ENCODE data around the gene MAGI2. TPM values are rescaled to one million over a fixed set of nuclear protein-coding genes. Genes with fewer than 3 reads are reported as not detected.

MAGI2 gene
- total and polyA plus RNA-seq, 2 experiments from 2014 or later: 10.4 to 26.4 TPM

DNA sequence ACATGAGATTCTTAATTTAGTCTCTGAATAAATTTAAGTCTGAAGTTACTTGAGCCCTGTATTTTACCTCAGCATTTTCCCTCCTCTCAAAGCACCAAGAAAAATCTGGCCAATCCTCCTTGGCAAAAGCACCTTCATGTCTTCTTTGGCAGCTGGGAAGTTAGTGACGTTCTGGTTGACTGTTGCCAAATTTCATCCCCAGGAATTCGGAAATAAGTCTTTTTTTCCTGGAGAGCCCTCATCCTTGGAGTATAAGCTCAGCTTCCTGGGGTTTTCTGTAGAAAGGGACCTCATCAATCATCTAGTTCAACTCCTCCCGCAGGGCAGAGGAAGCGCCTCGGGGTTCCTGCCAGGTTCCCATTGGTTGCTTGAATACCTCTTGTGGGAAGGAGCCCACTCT is 1277.3 kb downstream of the MAGI2 start:
- Mint-ChIP-seq H3K27ac (no peak overlapping the region), H3K4me1 (peaks cover 42% of the 10 kb centered on the region), H3K4me3 (no peak overlapping the region), H3K36me3 (ENCODE audit: low read depth) (no peaks in the 10 kb centered on the region), H3K27me3 (ENCODE audit: insufficient read depth, low read depth, poor library complexity) (peaks cover 8% of the 10 kb centered on the region), H3K9me3 (no peaks in the 10 kb centered on the region)
- no peak overlapping the region for H3K4me2 ChIP-seq
- no peak overlapping the region for H3K4me3 ChIP-seq
- no peaks in the 10 kb centered on the region; the same call in none of the 2 replicates for H3K9me2 ChIP-seq (ENCODE audit: insufficient read depth)
- H4K20me1 ChIP-seq (replicated peaks; ENCODE audit: insufficient read depth): no peaks in the 10 kb centered on the region
- DNase-seq (ENCODE audit: low spot score) (no peak), ATAC-seq (no peak)
- H3K79me2 ChIP-seq (replicated peaks; ENCODE audit: insufficient read depth): no peaks in the 10 kb centered on the region
- no peak for TF ChIP-seq NANOG (IDR thresholded peaks at IDR 0.05; ENCODE audit: borderline replicate concordance)
- no peak for TF ChIP-seq CREB1 (CRISPR knock-in tag; IDR thresholded peaks at IDR 0.05; ENCODE audit: low read depth)
- TF ChIP-seq EZH2 (IDR thresholded peaks at IDR 0.05; ENCODE audit: low read depth, unreplicated experiment): no peak
- TF ChIP-seq STAT1 (IDR thresholded peaks at IDR 0.05; ENCODE audit: unreplicated experiment): no peak
- no peak for TF ChIP-seq POLR2AphosphoS5 (IDR thresholded peaks at IDR 0.05; ENCODE audit: low read depth)
- no peak for TF ChIP-seq ZNF331 (CRISPR knock-in tag; IDR thresholded peaks at IDR 0.05; ENCODE audit: low read depth)
- TF ChIP-seq, protein P1, sequence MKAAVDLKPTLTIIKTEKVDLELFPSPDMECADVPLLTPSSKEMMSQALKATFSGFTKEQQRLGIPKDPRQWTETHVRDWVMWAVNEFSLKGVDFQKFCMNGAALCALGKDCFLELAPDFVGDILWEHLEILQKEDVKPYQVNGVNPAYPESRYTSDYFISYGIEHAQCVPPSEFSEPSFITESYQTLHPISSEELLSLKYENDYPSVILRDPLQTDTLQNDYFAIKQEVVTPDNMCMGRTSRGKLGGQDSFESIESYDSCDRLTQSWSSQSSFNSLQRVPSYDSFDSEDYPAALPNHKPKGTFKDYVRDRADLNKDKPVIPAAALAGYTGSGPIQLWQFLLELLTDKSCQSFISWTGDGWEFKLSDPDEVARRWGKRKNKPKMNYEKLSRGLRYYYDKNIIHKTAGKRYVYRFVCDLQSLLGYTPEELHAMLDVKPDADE (IDR thresholded peaks at IDR 0.05): no peak
- TF ChIP-seq, protein P2, sequence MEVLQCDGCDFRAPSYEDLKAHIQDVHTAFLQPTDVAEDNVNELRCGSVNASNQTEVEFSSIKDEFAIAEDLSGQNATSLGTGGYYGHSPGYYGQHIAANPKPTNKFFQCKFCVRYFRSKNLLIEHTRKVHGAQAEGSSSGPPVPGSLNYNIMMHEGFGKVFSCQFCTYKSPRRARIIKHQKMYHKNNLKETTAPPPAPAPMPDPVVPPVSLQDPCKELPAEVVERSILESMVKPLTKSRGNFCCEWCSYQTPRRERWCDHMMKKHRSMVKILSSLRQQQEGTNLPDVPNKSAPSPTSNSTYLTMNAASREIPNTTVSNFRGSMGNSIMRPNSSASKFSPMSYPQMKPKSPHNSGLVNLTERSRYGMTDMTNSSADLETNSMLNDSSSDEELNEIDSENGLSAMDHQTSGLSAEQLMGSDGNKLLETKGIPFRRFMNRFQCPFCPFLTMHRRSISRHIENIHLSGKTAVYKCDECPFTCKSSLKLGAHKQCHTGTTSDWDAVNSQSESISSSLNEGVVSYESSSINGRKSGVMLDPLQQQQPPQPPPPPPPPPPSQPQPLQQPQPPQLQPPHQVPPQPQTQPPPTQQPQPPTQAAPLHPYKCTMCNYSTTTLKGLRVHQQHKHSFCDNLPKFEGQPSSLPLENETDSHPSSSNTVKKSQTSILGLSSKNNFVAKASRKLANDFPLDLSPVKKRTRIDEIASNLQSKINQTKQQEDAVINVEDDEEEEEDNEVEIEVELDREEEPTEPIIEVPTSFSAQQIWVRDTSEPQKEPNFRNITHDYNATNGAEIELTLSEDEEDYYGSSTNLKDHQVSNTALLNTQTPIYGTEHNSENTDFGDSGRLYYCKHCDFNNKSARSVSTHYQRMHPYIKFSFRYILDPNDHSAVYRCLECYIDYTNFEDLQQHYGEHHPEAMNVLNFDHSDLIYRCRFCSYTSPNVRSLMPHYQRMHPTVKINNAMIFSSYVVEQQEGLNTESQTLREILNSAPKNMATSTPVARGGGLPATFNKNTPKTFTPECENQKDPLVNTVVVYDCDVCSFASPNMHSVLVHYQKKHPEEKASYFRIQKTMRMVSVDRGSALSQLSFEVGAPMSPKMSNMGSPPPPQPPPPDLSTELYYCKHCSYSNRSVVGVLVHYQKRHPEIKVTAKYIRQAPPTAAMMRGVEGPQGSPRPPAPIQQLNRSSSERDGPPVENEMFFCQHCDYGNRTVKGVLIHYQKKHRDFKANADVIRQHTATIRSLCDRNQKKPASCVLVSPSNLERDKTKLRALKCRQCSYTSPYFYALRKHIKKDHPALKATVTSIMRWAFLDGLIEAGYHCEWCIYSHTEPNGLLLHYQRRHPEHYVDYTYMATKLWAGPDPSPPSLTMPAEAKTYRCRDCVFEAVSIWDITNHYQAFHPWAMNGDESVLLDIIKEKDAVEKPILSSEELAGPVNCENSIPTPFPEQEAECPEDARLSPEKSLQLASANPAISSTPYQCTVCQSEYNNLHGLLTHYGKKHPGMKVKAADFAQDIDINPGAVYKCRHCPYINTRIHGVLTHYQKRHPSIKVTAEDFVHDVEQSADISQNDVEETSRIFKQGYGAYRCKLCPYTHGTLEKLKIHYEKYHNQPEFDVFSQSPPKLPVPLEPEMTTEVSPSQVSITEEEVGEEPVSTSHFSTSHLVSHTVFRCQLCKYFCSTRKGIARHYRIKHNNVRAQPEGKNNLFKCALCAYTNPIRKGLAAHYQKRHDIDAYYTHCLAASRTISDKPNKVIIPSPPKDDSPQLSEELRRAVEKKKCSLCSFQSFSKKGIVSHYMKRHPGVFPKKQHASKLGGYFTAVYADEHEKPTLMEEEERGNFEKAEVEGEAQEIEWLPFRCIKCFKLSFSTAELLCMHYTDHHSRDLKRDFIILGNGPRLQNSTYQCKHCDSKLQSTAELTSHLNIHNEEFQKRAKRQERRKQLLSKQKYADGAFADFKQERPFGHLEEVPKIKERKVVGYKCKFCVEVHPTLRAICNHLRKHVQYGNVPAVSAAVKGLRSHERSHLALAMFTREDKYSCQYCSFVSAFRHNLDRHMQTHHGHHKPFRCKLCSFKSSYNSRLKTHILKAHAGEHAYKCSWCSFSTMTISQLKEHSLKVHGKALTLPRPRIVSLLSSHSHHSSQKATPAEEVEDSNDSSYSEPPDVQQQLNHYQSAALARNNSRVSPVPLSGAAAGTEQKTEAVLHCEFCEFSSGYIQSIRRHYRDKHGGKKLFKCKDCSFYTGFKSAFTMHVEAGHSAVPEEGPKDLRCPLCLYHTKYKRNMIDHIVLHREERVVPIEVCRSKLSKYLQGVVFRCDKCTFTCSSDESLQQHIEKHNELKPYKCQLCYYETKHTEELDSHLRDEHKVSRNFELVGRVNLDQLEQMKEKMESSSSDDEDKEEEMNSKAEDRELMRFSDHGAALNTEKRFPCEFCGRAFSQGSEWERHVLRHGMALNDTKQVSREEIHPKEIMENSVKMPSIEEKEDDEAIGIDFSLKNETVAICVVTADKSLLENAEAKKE (CRISPR knock-in tag; IDR thresholded peaks at IDR 0.05): no peak
- no peak for TF ChIP-seq JUNB (IDR thresholded peaks at IDR 0.05; ENCODE audit: unreplicated experiment)
- TF ChIP-seq, protein P3, sequence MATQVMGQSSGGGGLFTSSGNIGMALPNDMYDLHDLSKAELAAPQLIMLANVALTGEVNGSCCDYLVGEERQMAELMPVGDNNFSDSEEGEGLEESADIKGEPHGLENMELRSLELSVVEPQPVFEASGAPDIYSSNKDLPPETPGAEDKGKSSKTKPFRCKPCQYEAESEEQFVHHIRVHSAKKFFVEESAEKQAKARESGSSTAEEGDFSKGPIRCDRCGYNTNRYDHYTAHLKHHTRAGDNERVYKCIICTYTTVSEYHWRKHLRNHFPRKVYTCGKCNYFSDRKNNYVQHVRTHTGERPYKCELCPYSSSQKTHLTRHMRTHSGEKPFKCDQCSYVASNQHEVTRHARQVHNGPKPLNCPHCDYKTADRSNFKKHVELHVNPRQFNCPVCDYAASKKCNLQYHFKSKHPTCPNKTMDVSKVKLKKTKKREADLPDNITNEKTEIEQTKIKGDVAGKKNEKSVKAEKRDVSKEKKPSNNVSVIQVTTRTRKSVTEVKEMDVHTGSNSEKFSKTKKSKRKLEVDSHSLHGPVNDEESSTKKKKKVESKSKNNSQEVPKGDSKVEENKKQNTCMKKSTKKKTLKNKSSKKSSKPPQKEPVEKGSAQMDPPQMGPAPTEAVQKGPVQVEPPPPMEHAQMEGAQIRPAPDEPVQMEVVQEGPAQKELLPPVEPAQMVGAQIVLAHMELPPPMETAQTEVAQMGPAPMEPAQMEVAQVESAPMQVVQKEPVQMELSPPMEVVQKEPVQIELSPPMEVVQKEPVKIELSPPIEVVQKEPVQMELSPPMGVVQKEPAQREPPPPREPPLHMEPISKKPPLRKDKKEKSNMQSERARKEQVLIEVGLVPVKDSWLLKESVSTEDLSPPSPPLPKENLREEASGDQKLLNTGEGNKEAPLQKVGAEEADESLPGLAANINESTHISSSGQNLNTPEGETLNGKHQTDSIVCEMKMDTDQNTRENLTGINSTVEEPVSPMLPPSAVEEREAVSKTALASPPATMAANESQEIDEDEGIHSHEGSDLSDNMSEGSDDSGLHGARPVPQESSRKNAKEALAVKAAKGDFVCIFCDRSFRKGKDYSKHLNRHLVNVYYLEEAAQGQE (IDR thresholded peaks at IDR 0.05; ENCODE audit: unreplicated experiment): no peak
- no peak for TF ChIP-seq ZNF114 (CRISPR knock-in tag; IDR thresholded peaks at IDR 0.05)
- TF ChIP-seq EZH2phosphoT487 (IDR thresholded peaks at IDR 0.05; ENCODE audit: unreplicated experiment): no peak
- TF ChIP-seq, protein P4, sequence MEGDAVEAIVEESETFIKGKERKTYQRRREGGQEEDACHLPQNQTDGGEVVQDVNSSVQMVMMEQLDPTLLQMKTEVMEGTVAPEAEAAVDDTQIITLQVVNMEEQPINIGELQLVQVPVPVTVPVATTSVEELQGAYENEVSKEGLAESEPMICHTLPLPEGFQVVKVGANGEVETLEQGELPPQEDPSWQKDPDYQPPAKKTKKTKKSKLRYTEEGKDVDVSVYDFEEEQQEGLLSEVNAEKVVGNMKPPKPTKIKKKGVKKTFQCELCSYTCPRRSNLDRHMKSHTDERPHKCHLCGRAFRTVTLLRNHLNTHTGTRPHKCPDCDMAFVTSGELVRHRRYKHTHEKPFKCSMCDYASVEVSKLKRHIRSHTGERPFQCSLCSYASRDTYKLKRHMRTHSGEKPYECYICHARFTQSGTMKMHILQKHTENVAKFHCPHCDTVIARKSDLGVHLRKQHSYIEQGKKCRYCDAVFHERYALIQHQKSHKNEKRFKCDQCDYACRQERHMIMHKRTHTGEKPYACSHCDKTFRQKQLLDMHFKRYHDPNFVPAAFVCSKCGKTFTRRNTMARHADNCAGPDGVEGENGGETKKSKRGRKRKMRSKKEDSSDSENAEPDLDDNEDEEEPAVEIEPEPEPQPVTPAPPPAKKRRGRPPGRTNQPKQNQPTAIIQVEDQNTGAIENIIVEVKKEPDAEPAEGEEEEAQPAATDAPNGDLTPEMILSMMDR (conservative IDR thresholded peaks at IDR 0.05; ENCODE audit: low read depth in 2 of 2): no peak
- H2AFZ ChIP-seq: no peak overlapping the region
- H3K27ac ChIP-seq (ENCODE audit: low read depth): 0 out of 2 replicates have a peak overlapping the region, but pooled peaks have one; percentile 21
- no peaks in the 10 kb centered on the region for H3K27me3 ChIP-seq (ENCODE audit: insufficient read depth)
- no peaks in the 10 kb centered on the region for H3K36me3 ChIP-seq (ENCODE audit: insufficient read depth)
- peaks cover 24% of the 10 kb centered on the region for H3K4me1 ChIP-seq (ENCODE audit: insufficient read depth)
- H3F3A ChIP-seq (replicated peaks; ENCODE audit: low read depth): no peaks in the 10 kb centered on the region
